Endothelial cell of umbilical vein (primary cell): ENCODE results near the gene SRRM2. TPM values are rescaled to one million over a fixed set of nuclear protein-coding genes. Genes with fewer than 3 reads are reported as not detected.

ENCODE experiments used
- BruUV-seq: library from RNA; stranded (reverse); fragments of 400-500 nt; replicated peaks from 2 replicates; lab custom pipeline; 2021; lab: Mats Ljungman, UMichigan
- CTCF ChIA-PET: fragments of 300-600, 350-600 bp; sonication (Branson Sonifier 250); formaldehyde crosslinking; loops from one replicate; lab custom pipeline; 2021; ENCODE audit warnings: antibody characterized with exemption, inconsistent platforms; lab: Charles Lee
- POLR2A ChIA-PET: fragments of 300-600, 350-600 bp; sonication (Branson Sonifier 250); formaldehyde crosslinking; loops from one replicate; lab custom pipeline; 2021; ENCODE audit warnings: antibody characterized with exemption, inconsistent platforms; lab: Charles Lee
- DNase-seq: peaks from one replicate; pipeline ENCODE4 v3.0.0-alpha.2; 2011; ENCODE audit warnings: low read depth, low spot score
- FAIRE-seq: peaks from 2 replicates; lab custom pipeline; 2011; peaks lifted over from hg19 to GRCh38; lab: Jason Lieb, UNC
- H2AFZ ChIP-seq: 2 replicates; pipeline ENCODE4 v1.6.0; 2012; ENCODE audit warnings: low read depth, low read length, control low read depth, inconsistent platforms
- H3K27ac ChIP-seq: 2 replicates; pipeline ENCODE4 v1.5.1; 2011; ENCODE audit warnings: low read depth, mild to moderate bottlenecking, control low read depth, low read length, moderate library complexity; ENCODE audit not compliant: insufficient read depth
- H3K27me3 ChIP-seq, 2 experiments: 2 replicates each; pipeline versions ENCODE4 v1.6.0 to v1.6.1; 2011; ENCODE audit warnings: low read length in 2 of 2, mixed read lengths in 1 of 2; ENCODE audit not compliant: control insufficient read depth in 2 of 2, insufficient read depth in 2 of 2
- H3K36me3 ChIP-seq, 2 experiments: 2 replicates in 1 of 2; 3 replicates in 1 of 2; pipeline ENCODE4 v1.5.1; 2011; ENCODE audit warnings: low read length in 2 of 2, mild to moderate bottlenecking in 1 of 2, moderate library complexity in 1 of 2; ENCODE audit not compliant: control insufficient read depth in 2 of 2, insufficient read depth in 2 of 2; ENCODE audit errors: extremely low read depth in 1 of 2
- H3K4me1 ChIP-seq: 3 replicates; pipeline ENCODE4 v1.5.1; 2011; ENCODE audit warnings: mild to moderate bottlenecking, low read length; ENCODE audit not compliant: control insufficient read depth, insufficient read depth; ENCODE audit errors: extremely low read depth
- H3K4me2 ChIP-seq: 2 replicates; pipeline ENCODE4 v1.6.1; 2011; ENCODE audit warnings: low read length, control low read depth, mixed read lengths; ENCODE audit not compliant: insufficient read depth
- H3K4me3 ChIP-seq, 3 experiments: fragments of 200-600 bp in 1 of 3; sonication (generic), shearing (Covaris generic) in 1 of 3; replicated peaks in 1 of 3; 2 replicates each; pipeline ENCODE4 v1.5.1; 2011 to 2016; ENCODE audit warnings: control low read depth in 3 of 3, low read length in 3 of 3, mild to moderate bottlenecking in 2 of 3, inconsistent platforms in 1 of 3, low read depth in 1 of 3, moderate library complexity in 1 of 3; ENCODE audit not compliant: insufficient read depth in 1 of 3
- H3K79me2 ChIP-seq: 2 replicates; pipeline ENCODE4 v1.6.0; 2012; ENCODE audit warnings: low read length, inconsistent platforms; ENCODE audit not compliant: control insufficient read depth, insufficient read depth
- H3K9ac ChIP-seq: replicated peaks from 2 replicates; pipeline ENCODE3; 2011; ENCODE audit warnings: low read length, control low read depth; ENCODE audit not compliant: insufficient read depth; ENCODE audit errors: extremely low read depth
- H3K9me1 ChIP-seq: replicated peaks from 3 replicates; pipeline ENCODE4 v1.6.0; 2011; ENCODE audit warnings: mild to moderate bottlenecking, low read length; ENCODE audit not compliant: control insufficient read depth, insufficient read depth; ENCODE audit errors: extremely low read depth
- H3K9me3 ChIP-seq: replicated peaks from 2 replicates; pipeline ENCODE4 v1.5.1; 2012; ENCODE audit warnings: low read length, inconsistent platforms; ENCODE audit not compliant: control insufficient read depth, insufficient read depth
- H4K20me1 ChIP-seq: replicated peaks from 2 replicates; pipeline ENCODE3; 2011; ENCODE audit warnings: mild to moderate bottlenecking, low read length; ENCODE audit not compliant: control insufficient read depth, insufficient read depth; ENCODE audit errors: extremely low read depth
- CTCF ChIP-seq, 2 donors: IDR thresholded peaks; 1 replicate in 1 of 2; 2 replicates in 1 of 2; pipeline ENCODE4 v1.5.1; 2011; ENCODE audit warnings: low read length in 2 of 2, mild to moderate bottlenecking in 2 of 2, moderate library complexity in 2 of 2, control low read depth in 1 of 2, inconsistent platforms in 1 of 2, low read depth in 1 of 2; ENCODE audit not compliant: insufficient read depth in 1 of 2; ENCODE audit errors: extremely low read depth in 1 of 2
- EZH2 ChIP-seq: IDR thresholded peaks from 2 replicates; pipeline ENCODE4 v1.6.1; 2012; ENCODE audit warnings: borderline replicate concordance, low read depth, mild to moderate bottlenecking, moderate library complexity, low read length, inconsistent platforms; ENCODE audit not compliant: severe bottlenecking
- FOS ChIP-seq: IDR thresholded peaks from 2 replicates; pipeline ENCODE4 v1.6.1; 2011; ENCODE audit warnings: mild to moderate bottlenecking, low read length, moderate library complexity, borderline replicate concordance; ENCODE audit not compliant: insufficient read depth
- GATA2 ChIP-seq: IDR thresholded peaks from 2 replicates; pipeline ENCODE4 v1.7.0; 2011; ENCODE audit warnings: low read depth, mild to moderate bottlenecking, moderate library complexity, mixed read lengths, low read length; ENCODE audit not compliant: insufficient read length, insufficient read depth
- JUN ChIP-seq: IDR thresholded peaks from 2 replicates; pipeline ENCODE4 v1.6.1; 2011; ENCODE audit warnings: borderline replicate concordance, low read depth; ENCODE audit not compliant: insufficient read length, insufficient read depth
- MYC ChIP-seq: IDR thresholded peaks from one replicate; pipeline ENCODE4 v1.6.1; 2011; ENCODE audit warnings: mild to moderate bottlenecking, low read depth, low read length
- POLR2A ChIP-seq: IDR thresholded peaks from 2 replicates; pipeline ENCODE4 v1.6.1; 2012; ENCODE audit warnings: low read depth, mild to moderate bottlenecking, control low read depth, low read length
- POLR2AphosphoS5 ChIP-seq: IDR thresholded peaks from 2 replicates; pipeline ENCODE4 v1.6.1; 2012; ENCODE audit warnings: low read depth, mild to moderate bottlenecking, control low read depth, low read length, moderate library complexity; ENCODE audit not compliant: insufficient read depth
- dilution Hi-C: fragments of 300-500 bp; cut with MboI; formaldehyde crosslinking; loops from one replicate; pipeline ENCODE4 v1.15.0; 2019; ENCODE audit warnings: low sequenced_read_pairs; ENCODE audit not compliant: extremely low pct_ligation_motif_present
- intact Hi-C: fragments of 100-400 bp; cut with micrococcal nuclease; formaldehyde crosslinking; loops from one replicate; pipeline ENCODE4 v1.10.0; 2022
- polyA plus RNA-seq, 4 experiments: library from polyadenylated mRNA; depleted of rRNA in 3 of 4; stranded (reverse) in 3 of 4; unstranded in 1 of 4; fragments of >200 nt; gene quantifications; 2 replicates each; pipeline versions ENCODE4 v1.2.1 to v1.2.3, GENCODE V29; 2011 to 2012; ENCODE audit warnings: missing spikeins in 1 of 4
- total RNA-seq: library from RNA; stranded (reverse); gene quantifications from 2 replicates; pipeline ENCODE4 v1.2.3, GENCODE V29; 2021
- TF ChIP-seq, protein P1 (sequence below): IDR thresholded peaks from 2 replicates; pipeline ENCODE4 v1.6.1; 2011; ENCODE audit not compliant: insufficient read depth, insufficient read length

Gene SRRM2
- total and polyA plus RNA-seq, 2 donors (not counting 3 experiments of a cell fraction or from before 2014, with no cell fraction given) = 270 to 483 TPM

DNA sequence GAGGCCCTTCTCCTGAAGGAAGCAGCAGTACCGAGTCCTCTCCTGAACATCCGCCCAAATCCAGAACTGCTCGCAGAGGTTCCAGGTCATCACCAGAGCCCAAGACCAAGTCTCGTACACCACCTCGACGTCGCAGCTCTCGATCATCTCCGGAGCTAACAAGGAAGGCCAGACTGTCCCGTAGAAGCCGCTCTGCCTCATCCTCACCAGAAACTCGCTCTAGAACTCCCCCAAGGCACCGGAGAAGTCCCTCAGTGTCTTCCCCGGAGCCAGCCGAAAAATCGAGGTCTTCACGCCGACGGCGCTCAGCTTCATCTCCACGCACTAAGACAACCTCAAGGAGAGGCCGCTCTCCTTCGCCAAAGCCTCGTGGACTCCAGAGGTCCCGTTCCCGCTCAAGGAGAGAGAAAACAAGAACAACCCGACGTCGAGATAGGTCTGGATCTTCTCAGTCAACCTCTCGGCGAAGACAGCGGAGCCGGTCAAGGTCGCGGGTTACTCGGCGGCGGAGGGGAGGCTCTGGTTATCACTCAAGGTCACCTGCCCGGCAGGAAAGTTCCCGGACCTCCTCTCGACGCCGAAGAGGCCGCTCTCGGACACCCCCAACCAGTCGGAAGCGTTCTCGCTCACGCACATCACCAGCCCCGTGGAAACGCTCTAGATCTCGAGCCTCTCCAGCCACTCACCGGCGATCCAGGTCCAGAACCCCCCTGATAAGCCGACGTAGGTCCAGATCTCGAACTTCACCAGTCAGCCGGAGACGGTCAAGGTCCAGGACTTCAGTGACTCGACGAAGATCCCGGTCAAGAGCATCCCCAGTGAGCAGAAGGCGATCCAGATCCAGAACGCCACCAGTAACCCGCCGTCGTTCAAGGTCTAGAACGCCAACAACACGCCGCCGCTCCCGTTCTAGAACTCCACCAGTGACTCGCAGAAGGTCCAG is 13.3 kb downstream of the SRRM2 start:
- no peak overlapping the region for H3K9ac ChIP-seq

More for the DNA sequence above, 13.3 kb downstream of the SRRM2 start:
- Histone ChIP-seq H2AFZ (no peak overlapping the region), H3K4me1 (no peaks in the 10 kb centered on the region), H3K79me2 (peaks cover 77% of the 10 kb centered on the region), H3K27me3 (no peaks in the 10 kb centered on the region), H3K27ac (no peak overlapping the region), H3K9me3 (no peaks in the 10 kb centered on the region), H3K9me1 (no peaks in the 10 kb centered on the region), H3K4me3 (no peak overlapping the region), H3K4me2 (no peak overlapping the region), H4K20me1 (no peaks in the 10 kb centered on the region), H3K36me3 (peaks cover 75 to 92% of the 10 kb centered on the region in 2 experiments)
- DNase-seq (no peak), FAIRE-seq (no peak)
- no TSS peak for BruUV-seq
- intact Hi-C loops (no loop called here), dilution Hi-C loops (no loop called here)
- ChIA-PET POLR2A (no interaction called here), CTCF (no interaction called here)
- TF ChIP-seq JUN = no peak
- TF ChIP-seq MYC = no peak
- no peak for TF ChIP-seq EZH2
- TF ChIP-seq, protein P1, sequence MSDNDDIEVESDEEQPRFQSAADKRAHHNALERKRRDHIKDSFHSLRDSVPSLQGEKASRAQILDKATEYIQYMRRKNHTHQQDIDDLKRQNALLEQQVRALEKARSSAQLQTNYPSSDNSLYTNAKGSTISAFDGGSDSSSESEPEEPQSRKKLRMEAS = no peak
- TF ChIP-seq FOS = no peak
- TF ChIP-seq GATA2 = no peak
- no peak for TF ChIP-seq POLR2A
- no peak for TF ChIP-seq POLR2AphosphoS5
- TF ChIP-seq CTCF (IDR thresholded peaks at IDR 0.05; ENCODE audit: extremely low read depth in 1 of 2, insufficient read depth in 1 of 2, low read depth in 1 of 2, low read length in 2 of 2) = no peak
